Fibroblast of lung (primary cell): Measurements from ENCODE around the gene C16orf95.

ENCODE experiments used
- CTCF ChIP-seq, 2 donors: IDR thresholded peaks in 1 of 2; conservative IDR thresholded peaks in 1 of 2; 1 replicate in 1 of 2; 2 replicates in 1 of 2; pipeline ENCODE4 v1.5.1; 2011 to 2012; ENCODE audit warnings: low read length in 2 of 2, control low read depth in 1 of 2, inconsistent platforms in 1 of 2, low read depth in 1 of 2, mild to moderate bottlenecking in 1 of 2
- EZH2 ChIP-seq: IDR thresholded peaks from 2 replicates; pipeline ENCODE4 v1.5.1; 2012; ENCODE audit warnings: low read length, control low read depth, mild to moderate bottlenecking; ENCODE audit errors: missing control alignments

DNA sequence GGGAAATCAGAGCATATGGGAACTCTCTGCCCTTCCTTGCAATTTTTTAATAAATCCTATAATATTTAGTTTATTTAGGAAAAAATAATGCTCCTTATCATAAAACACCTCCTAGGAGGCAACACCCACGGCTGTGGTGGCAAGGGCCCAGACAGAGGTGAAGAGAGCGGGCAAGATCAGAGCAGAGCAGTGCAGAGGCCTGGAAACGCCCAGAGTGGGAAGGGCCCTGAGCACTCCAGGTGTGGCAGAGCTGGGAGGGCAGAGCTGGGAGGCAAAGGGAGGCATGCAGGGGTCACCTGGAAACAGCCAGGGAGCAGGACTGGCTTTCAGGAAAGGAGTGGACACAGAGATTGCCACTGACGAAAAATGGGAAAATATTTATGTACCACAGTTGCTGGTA is 49.1 kb upstream of the C16orf95 start:
- no peak for TF ChIP-seq CTCF (conservative IDR thresholded peaks at IDR 0.05 in 1 of 2, IDR thresholded peaks at IDR 0.05 in 1 of 2; ENCODE audit: low read depth in 1 of 2, low read length in 2 of 2)
- no peak for TF ChIP-seq EZH2
